Chondrocyte (in vitro differentiated cells): Measurements from ENCODE around the gene EYA2. TPM values are rescaled to one million over a fixed set of nuclear protein-coding genes. Genes with fewer than 3 reads are reported as not detected.

ENCODE experiments used
- DNase-seq: peaks from one replicate; pipeline ENCODE4 v3.0.0; 2021; ENCODE audit warnings: mixed read lengths, low spot score
- H3K27ac Mint-ChIP-seq: one replicate; pipeline ENCODE4 v1.8.0; 2021; ENCODE audit warnings: mild to moderate bottlenecking, moderate library complexity, mixed read lengths; ENCODE audit not compliant: unreplicated experiment
- H3K27me3 Mint-ChIP-seq: 2 replicates; pipeline ENCODE4 v1.8.0; 2021; ENCODE audit warnings: low read depth, mixed read lengths
- H3K36me3 Mint-ChIP-seq: 2 replicates; pipeline ENCODE4 v1.8.0; 2021; ENCODE audit warnings: low read depth, mixed read lengths
- H3K4me1 Mint-ChIP-seq: 2 replicates; pipeline ENCODE4 v1.8.0; 2021; ENCODE audit warnings: low read depth, mild to moderate bottlenecking, mixed read lengths
- H3K4me3 Mint-ChIP-seq: one replicate; pipeline ENCODE4 v1.8.0; 2021; ENCODE audit warnings: mild to moderate bottlenecking, moderate library complexity, mixed read lengths; ENCODE audit not compliant: unreplicated experiment
- H3K9me3 Mint-ChIP-seq: 2 replicates; pipeline ENCODE4 v1.8.0; 2021; ENCODE audit warnings: low read depth, mixed read lengths
- total RNA-seq: library from RNA; stranded (reverse); gene quantifications from 3 replicates; pipeline ENCODE4 v1.2.1, GENCODE V29; 2021
- TF ChIP-seq, protein P1 (sequence below): fragments of 200-600 bp; sonication (generic); IDR thresholded peaks from 2 replicates; pipeline ENCODE4 v1.5.0; 2021; ENCODE audit warnings: antibody characterized with exemption, mild to moderate bottlenecking, moderate library complexity

EYA2 gene
- total RNA-seq, 1 donor from 2014 or later, result 0.32 TPM

- Mint-ChIP-seq H3K4me3 (no peak overlapping the region), H3K9me3 (peaks cover 7% of the 10 kb centered on the region), H3K27me3 (no peaks in the 10 kb centered on the region), H3K36me3 (no peaks in the 10 kb centered on the region), H3K4me1 (peaks cover 9% of the 10 kb centered on the region), H3K27ac (no peak overlapping the region)
- TF ChIP-seq, protein P1, sequence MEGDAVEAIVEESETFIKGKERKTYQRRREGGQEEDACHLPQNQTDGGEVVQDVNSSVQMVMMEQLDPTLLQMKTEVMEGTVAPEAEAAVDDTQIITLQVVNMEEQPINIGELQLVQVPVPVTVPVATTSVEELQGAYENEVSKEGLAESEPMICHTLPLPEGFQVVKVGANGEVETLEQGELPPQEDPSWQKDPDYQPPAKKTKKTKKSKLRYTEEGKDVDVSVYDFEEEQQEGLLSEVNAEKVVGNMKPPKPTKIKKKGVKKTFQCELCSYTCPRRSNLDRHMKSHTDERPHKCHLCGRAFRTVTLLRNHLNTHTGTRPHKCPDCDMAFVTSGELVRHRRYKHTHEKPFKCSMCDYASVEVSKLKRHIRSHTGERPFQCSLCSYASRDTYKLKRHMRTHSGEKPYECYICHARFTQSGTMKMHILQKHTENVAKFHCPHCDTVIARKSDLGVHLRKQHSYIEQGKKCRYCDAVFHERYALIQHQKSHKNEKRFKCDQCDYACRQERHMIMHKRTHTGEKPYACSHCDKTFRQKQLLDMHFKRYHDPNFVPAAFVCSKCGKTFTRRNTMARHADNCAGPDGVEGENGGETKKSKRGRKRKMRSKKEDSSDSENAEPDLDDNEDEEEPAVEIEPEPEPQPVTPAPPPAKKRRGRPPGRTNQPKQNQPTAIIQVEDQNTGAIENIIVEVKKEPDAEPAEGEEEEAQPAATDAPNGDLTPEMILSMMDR, result no peak
- no peak for DNase-seq
These were observed 216.2 kb downstream of the EYA2 start for GRCh38 chr20:47110819-47111218.

- peaks cover 7% of the 10 kb centered on the region for H3K9me3 Mint-ChIP-seq
- TF ChIP-seq, protein P1, result no peak
- no peak overlapping the region for H3K4me3 Mint-ChIP-seq
- H3K27ac Mint-ChIP-seq, result no peak overlapping the region
- peaks cover 9% of the 10 kb centered on the region for H3K4me1 Mint-ChIP-seq
- DNase-seq, result no peak
- no peaks in the 10 kb centered on the region for H3K27me3 Mint-ChIP-seq
- H3K36me3 Mint-ChIP-seq, result no peaks in the 10 kb centered on the region
These were observed 216.9 kb downstream of the EYA2 start for GRCh38 chr20:47111576-47111975.

DNA sequence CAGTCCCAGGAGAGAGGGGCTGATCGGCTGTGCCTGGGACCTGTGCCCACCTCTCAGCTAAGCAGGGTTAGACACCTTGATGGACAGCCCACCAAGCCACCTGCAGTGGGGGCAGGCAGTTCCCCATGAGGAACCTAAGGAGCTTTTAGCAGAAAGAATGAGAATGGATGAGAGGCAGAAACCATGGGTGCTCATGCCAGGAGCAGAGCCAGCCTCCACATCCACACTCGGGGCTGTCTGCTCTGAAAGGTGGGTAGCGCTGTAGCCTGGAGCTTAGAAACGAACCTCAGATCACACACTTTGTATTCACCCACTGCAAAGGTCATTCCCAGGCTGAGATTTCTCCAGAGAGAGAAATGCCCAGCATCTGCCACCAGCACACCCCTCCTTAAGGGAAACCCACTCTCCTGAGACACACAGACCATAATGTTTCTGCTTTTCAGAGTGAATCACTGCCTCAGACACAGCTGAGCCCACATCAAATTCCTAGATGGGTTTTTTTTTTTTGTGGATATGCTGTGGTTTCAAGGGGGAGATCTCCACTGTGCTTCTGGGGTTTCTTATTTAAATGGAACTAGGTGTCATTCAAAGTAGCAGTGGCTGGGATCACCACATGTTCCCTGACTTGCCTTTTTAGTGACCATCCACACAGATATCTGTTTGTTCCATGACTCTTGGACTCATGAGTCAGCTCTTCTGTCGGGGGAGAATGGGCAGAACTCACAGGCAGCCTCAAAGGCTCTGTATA, 218.9 kb downstream of the EYA2 start:
- no peaks in the 10 kb centered on the region for H3K36me3 Mint-ChIP-seq
- H3K4me3 Mint-ChIP-seq, result no peak overlapping the region
- TF ChIP-seq, protein P1, result no peak
- peaks cover 7% of the 10 kb centered on the region for H3K9me3 Mint-ChIP-seq
- no peak overlapping the region for H3K27ac Mint-ChIP-seq
- no peaks in the 10 kb centered on the region for H3K27me3 Mint-ChIP-seq
- H3K4me1 Mint-ChIP-seq, result peaks cover 23% of the 10 kb centered on the region
- no peak for DNase-seq

- Mint-ChIP-seq H3K27me3 (no peaks in the 10 kb centered on the region), H3K9me3 (peaks cover 7% of the 10 kb centered on the region), H3K4me1 (peaks cover 25% of the 10 kb centered on the region), H3K27ac (no peak overlapping the region), H3K4me3 (no peak overlapping the region), H3K36me3 (no peaks in the 10 kb centered on the region)
- TF ChIP-seq, protein P1, result no peak
- DNase-seq, result no peak
These were observed 221.1 kb downstream of the EYA2 start for GRCh38 chr20:47115694-47116093.

GRCh38 chr20:47117371-47117770, 222.7 kb downstream of the EYA2 start:
- Mint-ChIP-seq H3K27ac (no peak overlapping the region), H3K9me3 (no peaks in the 10 kb centered on the region), H3K27me3 (no peaks in the 10 kb centered on the region), H3K4me1 (peaks cover 25% of the 10 kb centered on the region), H3K36me3 (no peaks in the 10 kb centered on the region), H3K4me3 (no peak overlapping the region)
- DNase-seq, result no peak
- TF ChIP-seq, protein P1, result no peak
